ENCODE measurements around the gene SYTL4.

SYTL4 gene

GRCh38 chrX:100649550-100650356 is 82.2 kb downstream of the SYTL4 start:
- in situ Hi-C loops (cut with HindIII; ENCODE audit: low sequenced_read_pairs): no loop called here

- in situ Hi-C loops (cut with HindIII; ENCODE audit: low sequenced_read_pairs): no loop called here
These were observed 83.2 kb downstream of the SYTL4 start for GRCh38 chrX:100648458-100649417.

GRCh38 chrX:100647739-100648138 is 84.2 kb downstream of the SYTL4 start:
- in situ Hi-C loops (cut with HindIII; ENCODE audit: low sequenced_read_pairs): no loop called here

GRCh38 chrX:100647095-100647494 is 84.8 kb downstream of the SYTL4 start:
- in situ Hi-C loops (cut with HindIII; ENCODE audit: low sequenced_read_pairs): no loop called here

- in situ Hi-C loops (cut with HindIII; ENCODE audit: low sequenced_read_pairs): no loop called here
These were observed 86.8 kb downstream of the SYTL4 start for GRCh38 chrX:100645106-100645505.

GRCh38 chrX:100643956-100644860 is 87.7 kb downstream of the SYTL4 start, which contains the start of gene SRPX2:
SRPX2 (plus strand) TSS chrX:100644199; CDS start chrX:100646323, 2,124 bp downstream.
- in situ Hi-C loops (cut with HindIII; ENCODE audit: low sequenced_read_pairs): no loop called here

GRCh38 chrX:100643212-100643611 is 88.7 kb downstream of the SYTL4 start:
- in situ Hi-C loops (cut with HindIII; ENCODE audit: low sequenced_read_pairs): no loop called here

- in situ Hi-C loops (cut with HindIII; ENCODE audit: low sequenced_read_pairs): no loop called here
These were observed 89.6 kb downstream of the SYTL4 start for GRCh38 chrX:100642290-100642689.

GRCh38 chrX:100636321-100636991 is 95.5 kb downstream of the SYTL4 start, which contains the start of gene TSPAN6:
TSPAN6 (minus strand) TSS chrX:100636806; CDS start chrX:100636694, 112 bp downstream.
- in situ Hi-C loops (cut with HindIII; ENCODE audit: low sequenced_read_pairs): loop anchor here (5.0 kb wide), 2 partner anchors 59 to 71 kb away; no protein-coding TSS in a partner anchor

GRCh38 chrX:100635989-100636320 is 96.0 kb downstream of the SYTL4 start:
- in situ Hi-C loops (cut with HindIII; ENCODE audit: low sequenced_read_pairs): loop anchor here (5.0 kb wide), 2 partner anchors 59 to 71 kb away; no protein-coding TSS in a partner anchor

- in situ Hi-C loops (cut with HindIII; ENCODE audit: low sequenced_read_pairs): loop anchor here (5.0 kb wide), 2 partner anchors 58 to 72 kb away; no protein-coding TSS in a partner anchor
These were observed 96.9 kb downstream of the SYTL4 start for GRCh38 chrX:100635040-100635439.

GRCh38 chrX:100625985-100626491 is 105.9 kb downstream of the SYTL4 start:
- in situ Hi-C loops (cut with HindIII; ENCODE audit: low sequenced_read_pairs): no loop called here
